Muscle of leg (tissue), 11 donors: ENCODE data around the gene OR13J1. TPM values are rescaled to one million over a fixed set of nuclear protein-coding genes. Genes with fewer than 3 reads are reported as not detected.

Source experiments
- DNase-seq: peaks from one replicate; pipeline ENCODE4 v3.0.0; 2013
- H3K27ac ChIP-seq: one replicate; pipeline ENCODE4 v1.5.1; 2013; ENCODE audit warnings: mild to moderate bottlenecking, low read length, control low read depth
- H3K27me3 ChIP-seq: one replicate; pipeline ENCODE4 v1.6.1; 2013; ENCODE audit warnings: low read length; ENCODE audit not compliant: control insufficient read depth, insufficient read depth
- H3K36me3 ChIP-seq: one replicate; pipeline ENCODE4 v1.6.1; 2013; ENCODE audit warnings: low read length; ENCODE audit not compliant: control insufficient read depth, insufficient read depth
- H3K4me1 ChIP-seq: one replicate; pipeline ENCODE4 v1.6.1; 2013; ENCODE audit warnings: low read length; ENCODE audit not compliant: control insufficient read depth, insufficient read depth
- H3K4me3 ChIP-seq: one replicate; pipeline ENCODE4 v1.5.1; 2013; ENCODE audit warnings: low read length, control low read depth
- H3K9me3 ChIP-seq: replicated peaks from 2 replicates; pipeline ENCODE4 v1.6.1; 2013; ENCODE audit warnings: low read depth, low read length; ENCODE audit not compliant: control insufficient read depth
- WGBS: methylation state at CpG from one replicate; pipeline ENCODE4 v1.1.5; 2013; ENCODE audit warnings: missing lambda C conversion rate; ENCODE audit not compliant: insufficient coverage; 5-methylcytosine and 5-hydroxymethylcytosine counted together
- polyA plus RNA-seq, 8 donors: library from polyadenylated mRNA; unstranded; fragments of 120-200 nt; gene quantifications; one replicate each; pipeline versions ENCODE4 v1.2.1 to v1.2.3, GENCODE V29; 2013; ENCODE audit warnings: inconsistent platforms in 1 of 8, low replicate concordance in 1 of 8; ENCODE audit not compliant: insufficient read length in 8 of 8, insufficient read depth in 1 of 8
- total RNA-seq: library from RNA; stranded (reverse); fragments of 120-200 nt; gene quantifications from one replicate; pipeline ENCODE4 v1.2.4, GENCODE V29; 2013

Gene OR13J1
- total and polyA plus RNA-seq, 9 donors, result 0.07 to 0.29 (median 0.13) TPM; not detected in 4

DNA sequence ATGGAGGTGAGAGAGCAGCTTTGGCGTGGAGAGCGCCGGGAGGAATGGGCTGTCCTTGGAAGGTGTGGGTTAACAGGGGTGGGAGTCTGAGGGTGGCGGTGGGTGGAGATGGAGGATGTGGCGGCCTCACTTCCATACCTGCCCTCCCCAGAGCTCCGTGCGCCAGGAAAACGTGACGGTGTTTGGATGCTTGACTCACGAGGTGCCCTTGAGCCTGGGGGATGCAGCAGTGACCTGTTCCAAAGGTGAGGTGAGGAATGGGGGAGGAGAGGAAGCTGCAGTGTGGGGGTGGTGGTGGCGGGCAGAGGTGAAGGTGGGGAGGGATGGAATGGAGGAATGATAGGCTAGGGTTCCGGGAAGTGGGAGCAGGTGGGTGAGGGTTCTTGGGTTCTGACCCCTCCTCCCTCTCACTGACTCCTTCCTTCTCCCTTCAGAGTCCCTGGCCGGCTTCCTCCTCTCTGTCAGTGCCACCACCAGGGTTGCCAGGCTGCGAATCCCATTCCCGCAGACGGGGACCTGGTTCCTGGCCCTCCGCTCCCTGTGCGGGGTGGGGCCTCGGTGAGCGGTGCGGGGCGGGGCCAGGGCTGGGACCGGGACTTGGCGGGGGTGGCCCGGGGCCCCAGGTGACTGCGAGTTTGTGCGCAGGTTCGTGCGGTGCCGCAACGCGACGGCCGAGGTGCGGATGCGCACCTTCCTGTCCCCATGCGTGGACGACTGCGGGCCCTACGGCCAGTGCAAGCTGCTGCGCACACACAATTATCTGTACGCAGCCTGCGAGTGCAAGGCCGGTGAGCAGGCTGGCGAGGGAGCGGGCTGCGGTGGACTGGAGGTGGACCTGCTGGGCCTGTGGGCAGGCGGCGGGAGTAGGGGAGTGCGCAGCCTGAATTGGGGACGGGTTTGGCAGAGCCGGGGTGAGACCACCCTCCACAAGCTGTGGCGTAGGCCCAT lies 24.1 kb downstream of the OR13J1 start:
- H3K27me3 ChIP-seq, result peaks cover 26% of the 10 kb centered on the region
- 53% methylated on average over 49 of the region's 53 CpGs for WGBS
- DNase-seq, result no peak
- no peaks in the 10 kb centered on the region for H3K9me3 ChIP-seq
- H3K4me3 ChIP-seq, result no peak overlapping the region
- peaks cover 42% of the 10 kb centered on the region for H3K4me1 ChIP-seq
- H3K36me3 ChIP-seq, result peaks cover 26% of the 10 kb centered on the region
- H3K27ac ChIP-seq, result no peak overlapping the region

DNA sequence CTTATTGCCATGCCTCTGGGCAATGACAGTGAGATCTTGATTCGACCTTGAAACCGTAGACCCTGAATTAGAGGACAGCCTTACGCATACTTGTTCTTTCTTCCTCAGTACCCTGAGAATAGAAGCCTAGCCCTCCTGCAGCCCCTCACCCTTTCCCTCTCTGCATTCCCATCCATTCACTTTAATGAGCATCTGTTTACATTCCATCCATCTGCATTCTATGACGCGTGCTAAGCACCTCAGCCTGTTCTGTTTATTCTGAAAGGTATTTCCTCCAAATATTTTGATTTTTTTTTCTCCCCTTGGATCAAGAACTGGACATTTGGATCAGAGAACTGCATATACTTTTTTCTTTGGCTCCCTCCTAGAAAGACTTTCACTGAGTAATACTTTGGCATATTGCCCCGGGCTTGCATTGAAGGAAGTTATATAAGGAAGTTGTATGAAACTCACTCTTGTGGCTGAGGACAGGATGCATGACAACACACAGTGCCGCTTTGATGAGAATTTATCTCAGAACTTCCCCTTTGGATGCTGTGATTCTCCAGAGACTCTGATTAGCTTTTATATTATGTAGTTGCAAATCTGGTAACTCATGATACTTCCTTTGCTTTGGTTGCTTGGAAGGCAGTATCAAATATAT lies 25.5 kb downstream of the OR13J1 start:
- WGBS, result 33% methylated on average over 3 of the region's 7 CpGs
- H3K36me3 ChIP-seq, result peaks cover 26% of the 10 kb centered on the region
- H3K4me3 ChIP-seq, result no peak overlapping the region
- peaks cover 36% of the 10 kb centered on the region for H3K27me3 ChIP-seq
- DNase-seq, result peak; percentile 98
- no peaks in the 10 kb centered on the region for H3K9me3 ChIP-seq
- peak overlapping the region; percentile 89 for H3K27ac ChIP-seq
- H3K4me1 ChIP-seq, result peaks cover 42% of the 10 kb centered on the region

DNA sequence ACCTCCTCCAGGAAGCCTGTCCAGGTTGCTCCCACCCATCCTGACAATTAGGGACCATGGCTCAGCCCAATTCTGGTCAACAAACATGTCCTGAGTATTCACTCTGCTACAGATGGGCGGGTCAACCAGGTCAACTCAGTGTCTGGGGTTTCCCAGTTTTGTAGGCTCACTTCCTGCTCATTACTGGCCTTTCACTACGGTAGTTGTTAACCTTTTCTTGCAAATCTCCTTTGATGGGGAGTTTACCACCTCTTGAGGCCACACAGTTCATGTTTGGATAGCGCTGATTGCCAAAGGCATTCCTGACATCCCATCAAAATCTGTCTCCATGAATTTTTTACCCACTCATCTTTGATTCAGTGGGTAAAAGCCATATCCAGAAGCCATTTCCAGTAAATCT lies 27.4 kb downstream of the OR13J1 start:
- no peak overlapping the region for H3K27ac ChIP-seq
- H3K4me3 ChIP-seq, result no peak overlapping the region
- H3K27me3 ChIP-seq, result peaks cover 42% of the 10 kb centered on the region
- peaks cover 34% of the 10 kb centered on the region for H3K4me1 ChIP-seq
- WGBS, result 87% methylated on average over 3 of the region's 3 CpGs
- DNase-seq, result no peak
- no peaks in the 10 kb centered on the region for H3K9me3 ChIP-seq
- H3K36me3 ChIP-seq, result peaks cover 24% of the 10 kb centered on the region

DNA sequence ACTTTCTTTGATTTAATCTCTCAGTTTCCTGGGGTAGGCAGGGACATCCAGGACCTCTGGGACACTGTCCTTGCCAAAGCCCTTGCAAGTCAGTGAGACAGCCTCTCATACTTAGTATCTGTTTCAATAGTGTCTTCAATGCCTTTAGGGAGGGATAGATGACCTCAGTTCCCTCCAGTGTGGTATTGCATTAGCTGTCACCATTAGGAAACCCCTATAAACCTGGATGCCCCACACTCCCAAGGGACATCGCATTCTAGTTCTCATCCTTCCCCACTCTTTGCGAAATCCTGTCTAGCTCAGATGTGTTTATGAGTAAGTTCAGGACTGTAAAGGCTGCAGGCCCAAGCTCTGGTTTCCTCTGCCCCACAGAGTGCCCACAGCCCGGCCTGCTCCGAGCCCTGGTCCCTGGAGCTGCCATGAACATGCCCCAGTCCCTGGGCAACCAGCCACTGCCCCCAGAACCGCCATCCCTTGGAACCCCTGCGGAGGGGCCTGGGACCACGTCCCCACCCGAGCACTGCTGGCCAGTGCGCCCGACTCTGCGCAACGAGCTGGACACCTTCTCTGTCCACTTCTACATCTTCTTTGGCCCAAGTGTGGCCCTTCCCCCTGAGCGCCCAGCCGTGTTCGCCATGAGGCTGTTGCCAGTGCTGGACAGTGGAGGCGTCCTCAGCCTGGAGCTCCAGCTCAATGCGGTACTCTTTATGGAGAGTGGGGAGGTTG lies 28.0 kb downstream of the OR13J1 start:
- no peak for DNase-seq
- Histone ChIP-seq H3K4me1 (peaks cover 29% of the 10 kb centered on the region), H3K27ac (no peak overlapping the region), H3K4me3 (no peak overlapping the region), H3K9me3 (no peaks in the 10 kb centered on the region), H3K27me3 (peaks cover 39% of the 10 kb centered on the region), H3K36me3 (peaks cover 22% of the 10 kb centered on the region)
- 96% methylated on average over 12 of the region's 17 CpGs for WGBS

DNA sequence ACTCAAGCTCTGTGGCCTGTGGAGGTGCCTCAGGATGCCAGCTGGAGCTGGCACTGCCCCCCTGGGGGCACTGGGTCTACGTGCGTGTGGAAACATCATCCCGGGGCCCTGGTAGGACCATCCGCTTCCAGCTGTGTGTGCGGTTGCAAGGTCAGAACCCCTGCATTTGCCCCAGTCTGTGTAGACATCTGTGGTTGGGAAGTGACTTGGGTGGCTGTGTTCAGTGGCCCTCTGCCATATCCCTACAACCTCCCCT lies 28.6 kb downstream of the OR13J1 start:
- Histone ChIP-seq H3K36me3 (peaks cover 16% of the 10 kb centered on the region), H3K27me3 (peaks cover 35% of the 10 kb centered on the region)
- WGBS, result 50% methylated on average over 2 of the region's 5 CpGs

DNA sequence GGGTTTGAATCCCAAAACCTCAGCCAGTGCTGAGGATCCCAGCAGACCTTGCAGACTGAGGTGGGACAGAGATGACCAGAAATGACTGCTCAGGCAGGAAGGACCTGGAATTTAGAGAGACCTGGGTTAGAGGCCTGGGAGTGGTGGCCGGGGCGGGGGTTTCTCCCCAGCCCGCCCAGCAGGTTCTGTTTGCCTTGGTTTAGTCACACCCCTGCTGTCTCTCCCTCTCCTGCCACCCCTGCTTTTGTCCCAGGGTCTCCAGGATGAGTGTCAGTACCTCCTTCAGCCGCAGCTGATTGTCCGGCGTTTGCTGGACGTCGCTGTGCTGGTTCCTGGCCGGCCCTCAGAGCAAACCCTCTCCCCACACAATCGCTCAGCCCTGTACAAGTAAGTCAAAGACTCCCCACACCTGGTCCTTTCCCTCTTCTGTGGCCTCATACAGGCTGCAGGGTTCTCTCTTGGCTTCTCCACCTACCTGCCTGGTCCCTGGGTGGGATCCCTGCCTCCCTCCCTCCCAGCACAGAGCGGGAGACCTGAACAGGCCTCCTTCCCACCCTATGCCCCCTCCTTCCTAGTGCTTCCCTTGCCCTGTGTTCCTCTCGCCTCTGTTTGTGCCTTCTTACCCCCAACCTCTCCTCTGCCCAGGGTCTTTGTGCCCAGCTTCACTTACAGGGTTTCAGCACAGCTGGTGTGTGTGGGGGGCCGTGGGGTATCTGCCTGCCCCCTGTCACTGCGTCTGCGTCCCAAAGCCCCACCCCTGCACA lies 29.1 kb downstream of the OR13J1 start:
- Histone ChIP-seq H3K27ac (no peak overlapping the region), H3K27me3 (peaks cover 34% of the 10 kb centered on the region), H3K36me3 (peaks cover 19% of the 10 kb centered on the region), H3K4me3 (no peak overlapping the region), H3K4me1 (peaks cover 22% of the 10 kb centered on the region), H3K9me3 (no peaks in the 10 kb centered on the region)
- WGBS, result 89% methylated on average over 13 of the region's 15 CpGs
- no peak for DNase-seq

More for the DNA sequence above, 28.6 kb downstream of the OR13J1 start:
- H3K4me1 ChIP-seq, result peaks cover 23% of the 10 kb centered on the region
- no peak overlapping the region for H3K4me3 ChIP-seq
- no peak for DNase-seq
- H3K27ac ChIP-seq, result no peak overlapping the region
- no peaks in the 10 kb centered on the region for H3K9me3 ChIP-seq

DNA sequence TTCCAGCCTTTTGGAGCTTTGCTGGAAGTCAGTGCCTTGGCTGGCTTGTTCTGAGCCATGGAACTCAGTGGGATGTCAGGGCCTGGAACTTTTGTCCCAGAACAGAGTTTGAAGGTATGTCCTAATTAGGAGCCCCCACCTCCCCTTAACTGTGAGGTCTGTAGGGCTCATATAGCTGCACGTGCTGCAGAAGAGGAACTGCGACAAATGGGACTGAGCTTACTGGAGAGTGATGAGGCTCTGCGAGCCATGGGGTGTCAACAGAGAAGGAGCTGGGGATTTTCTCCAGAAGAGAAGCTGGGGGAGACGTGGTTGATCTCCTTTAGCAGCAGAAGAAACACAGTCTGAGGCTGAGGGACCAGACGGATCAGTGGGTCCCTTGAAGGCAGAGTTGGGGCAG lies 30.3 kb downstream of the OR13J1 start:
- peaks cover 12% of the 10 kb centered on the region for H3K4me1 ChIP-seq
- H3K4me3 ChIP-seq, result no peak overlapping the region
- peaks cover 36% of the 10 kb centered on the region for H3K27me3 ChIP-seq
- no peak for DNase-seq
- WGBS, result 79% methylated on average over 5 of the region's 5 CpGs
- no peaks in the 10 kb centered on the region for H3K9me3 ChIP-seq
- H3K36me3 ChIP-seq, result peaks cover 27% of the 10 kb centered on the region
- no peak overlapping the region for H3K27ac ChIP-seq

DNA sequence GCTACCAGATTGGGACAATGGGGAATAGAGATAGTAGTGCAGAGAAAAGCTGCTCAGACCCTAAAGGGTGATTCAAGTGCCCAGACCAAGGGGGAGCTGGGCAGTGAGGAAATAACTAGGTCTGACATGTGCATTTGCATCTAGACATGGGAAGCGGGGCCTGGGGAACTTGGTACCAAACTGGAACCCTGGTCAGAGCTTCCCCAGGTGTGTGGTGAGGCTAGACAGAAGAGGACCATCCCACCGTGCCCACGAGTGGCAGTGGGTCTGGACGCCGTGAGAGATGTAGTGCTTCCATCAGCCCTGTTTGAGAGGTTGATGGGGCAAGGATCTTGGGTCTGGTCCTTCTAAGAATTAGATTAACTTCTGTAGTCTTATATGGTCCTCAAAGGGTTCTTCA lies 33.6 kb downstream of the OR13J1 start:
- H3K27me3 ChIP-seq, result peaks cover 41% of the 10 kb centered on the region
- WGBS, result 100% methylated on average over 1 of the region's 5 CpGs

DNA sequence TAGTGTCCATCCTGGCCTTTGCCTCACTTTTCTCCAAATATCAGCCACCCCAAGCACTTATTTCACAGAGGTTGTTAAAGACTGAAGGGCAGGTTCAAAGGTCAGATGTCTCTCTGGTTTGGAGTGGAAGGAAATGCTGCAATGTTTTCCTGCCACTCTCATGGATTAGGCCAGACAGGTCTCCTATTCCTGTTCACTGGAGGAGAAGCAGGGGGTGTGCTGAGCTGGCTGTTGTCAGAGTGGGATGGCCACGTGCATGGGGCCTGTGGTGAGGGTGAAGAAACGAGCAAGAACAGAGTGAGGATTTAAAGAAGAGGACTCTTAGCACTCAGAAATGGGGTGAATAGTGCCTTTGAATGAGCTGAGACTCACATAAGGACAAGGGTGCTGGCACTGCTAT lies 34.4 kb downstream of the OR13J1 start:
- peaks cover 24% of the 10 kb centered on the region for H3K4me1 ChIP-seq
- no peaks in the 10 kb centered on the region for H3K9me3 ChIP-seq
- 78% methylated on average over 2 of the region's 2 CpGs for whole genome bisulfite sequencing
- no peak for DNase-seq
- peaks cover 17% of the 10 kb centered on the region for H3K36me3 ChIP-seq
- H3K27ac ChIP-seq, result no peak overlapping the region
- H3K4me3 ChIP-seq, result no peak overlapping the region
- peaks cover 35% of the 10 kb centered on the region for H3K27me3 ChIP-seq

More for the DNA sequence above, 33.6 kb downstream of the OR13J1 start:
- Histone ChIP-seq H3K4me1 (peaks cover 22% of the 10 kb centered on the region), H3K36me3 (peaks cover 17% of the 10 kb centered on the region), H3K27ac (no peak overlapping the region), H3K4me3 (no peak overlapping the region), H3K9me3 (no peaks in the 10 kb centered on the region)
- DNase-seq, result no peak
